GM12865 (cell line): Measurements from ENCODE around the gene GATA2.

Source experiments
- DNase-seq: peaks from one replicate; pipeline ENCODE4 v3.0.0; 2010; ENCODE audit warnings: low read depth
- H3K4me3 ChIP-seq: 2 replicates; pipeline ENCODE4 v1.5.1; 2011; ENCODE audit warnings: mild to moderate bottlenecking, low read depth, low read length, control low read depth
- CTCF ChIP-seq: IDR thresholded peaks from 2 replicates; pipeline ENCODE4 v1.5.1; 2011; ENCODE audit warnings: low read length, control low read depth, low read depth, inconsistent platforms; ENCODE audit not compliant: insufficient read depth; ENCODE audit errors: missing control alignments

Gene GATA2

GRCh38 chr3:128524374-128525299 is 31.6 kb upstream of the GATA2 start:
- TF ChIP-seq CTCF: no peak
- no peak overlapping the region for H3K4me3 ChIP-seq
- no peak for DNase-seq

DNA sequence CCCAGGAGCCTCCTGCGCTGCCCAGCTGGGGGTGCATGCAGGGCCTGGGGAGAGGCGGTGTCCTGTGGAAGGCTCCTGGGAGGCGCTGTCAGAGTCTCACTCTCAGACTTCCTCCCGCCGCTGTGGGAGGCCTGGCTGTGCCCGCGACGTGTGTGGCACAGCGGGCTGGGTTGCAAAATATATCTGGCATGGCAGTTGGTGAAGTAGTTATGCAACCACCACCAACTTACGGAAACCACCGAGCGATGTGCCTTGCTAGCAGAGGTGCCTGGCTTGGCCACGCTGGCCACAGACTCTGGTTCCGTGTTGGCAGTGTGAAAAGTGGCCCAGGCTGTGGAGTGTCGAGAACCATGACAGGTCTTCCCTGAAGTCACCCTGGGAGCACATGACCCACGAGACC is 30.6 kb upstream of the GATA2 start:
- DNase-seq: no peak
- H3K4me3 ChIP-seq: no peak overlapping the region
- TF ChIP-seq CTCF: no peak

GRCh38 chr3:128521715-128522114 is 28.7 kb upstream of the GATA2 start:
- no peak for DNase-seq
- no peak for TF ChIP-seq CTCF

DNA sequence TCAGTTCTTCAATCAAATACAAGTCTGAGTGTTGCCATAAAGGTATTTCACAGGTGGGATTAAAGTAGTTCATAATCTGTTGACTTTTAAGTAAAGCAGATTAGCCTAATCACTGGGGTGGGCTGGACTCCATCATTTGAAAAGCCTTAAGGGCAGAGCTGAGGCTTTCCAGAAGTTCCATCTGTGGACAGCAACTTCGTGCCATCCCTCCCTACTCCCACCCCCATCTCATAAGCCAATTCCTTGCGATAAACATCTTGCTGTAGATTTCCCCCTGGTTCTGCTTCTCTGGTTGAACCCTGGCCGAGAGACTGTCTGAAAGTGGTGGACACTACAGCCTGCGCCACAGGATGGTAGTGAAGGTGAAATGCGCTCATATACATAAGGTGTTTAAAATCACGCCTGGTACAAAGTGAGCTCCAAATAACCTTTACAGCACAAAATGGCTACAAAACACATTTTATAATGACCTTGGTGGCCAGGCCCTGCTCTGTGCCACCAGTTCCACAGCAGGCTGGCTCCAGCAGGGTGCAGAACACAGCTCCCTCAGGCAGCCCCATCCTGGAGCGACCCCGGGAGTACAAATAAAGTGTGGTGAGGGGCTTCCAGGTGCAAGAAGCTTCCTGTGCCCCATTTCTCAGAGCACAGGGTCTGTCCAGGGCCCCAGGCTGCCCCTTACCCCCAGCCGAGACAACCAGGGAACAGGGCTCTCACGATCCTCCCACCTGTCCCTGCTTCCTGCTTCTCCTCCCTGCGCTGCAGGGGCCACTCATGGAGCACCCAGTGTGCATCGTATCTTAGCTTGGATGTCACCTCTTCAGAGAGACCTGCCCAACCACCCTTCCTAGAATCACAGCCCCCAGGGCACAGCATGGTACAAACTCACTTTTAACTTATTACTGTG is 25.8 kb upstream of the GATA2 start:
- DNase-seq: no peak
- no peak overlapping the region for H3K4me3 ChIP-seq
- no peak for TF ChIP-seq CTCF

More at GRCh38 chr3:128521715-128522114, 28.7 kb upstream of the GATA2 start:
- no peak overlapping the region for H3K4me3 ChIP-seq

DNA sequence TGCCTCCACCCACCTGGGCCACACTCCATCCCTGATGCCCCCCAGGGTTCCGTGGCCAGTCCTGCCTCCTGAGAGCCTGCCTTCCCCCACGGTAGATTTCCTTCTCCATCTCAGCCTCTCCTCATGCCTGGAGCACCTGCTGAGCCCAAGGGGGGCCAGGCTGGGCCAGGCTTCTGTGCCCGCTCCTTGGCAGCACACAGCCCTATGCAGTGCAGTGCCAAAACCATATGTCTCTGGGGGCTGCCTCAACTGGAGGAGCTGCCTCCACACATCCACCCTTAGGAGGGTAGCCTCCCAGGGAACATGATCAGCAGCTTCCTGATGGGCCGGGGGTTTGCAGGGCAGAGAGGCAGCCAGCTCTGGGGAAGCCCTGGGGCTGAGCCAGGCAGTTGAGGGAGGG is 24.6 kb upstream of the GATA2 start:
- DNase-seq: no peak
- H3K4me3 ChIP-seq: no peak overlapping the region
- TF ChIP-seq CTCF: no peak

DNA sequence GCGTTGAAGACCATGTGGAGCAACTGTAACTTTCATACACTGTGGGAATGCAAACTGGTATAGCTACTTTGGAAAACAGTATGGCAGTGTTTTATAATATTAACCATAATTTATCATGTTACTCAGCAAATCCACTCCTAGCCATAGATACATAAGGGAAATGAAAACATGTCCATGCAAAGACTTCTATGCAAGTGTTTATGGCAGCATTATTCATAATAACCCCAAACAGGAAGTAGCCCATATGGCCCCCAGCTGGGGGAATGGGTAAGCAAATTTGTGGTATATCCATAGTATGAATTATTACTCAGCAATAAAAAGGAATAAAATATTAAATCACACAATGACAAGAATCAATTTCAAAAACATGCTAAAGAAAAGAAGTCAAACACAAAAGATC is 23.0 kb upstream of the GATA2 start:
- DNase-seq: no peak
- H3K4me3 ChIP-seq: no peak overlapping the region
- TF ChIP-seq CTCF: no peak
